Measurements from ENCODE around the gene C2CD2.

DNA sequence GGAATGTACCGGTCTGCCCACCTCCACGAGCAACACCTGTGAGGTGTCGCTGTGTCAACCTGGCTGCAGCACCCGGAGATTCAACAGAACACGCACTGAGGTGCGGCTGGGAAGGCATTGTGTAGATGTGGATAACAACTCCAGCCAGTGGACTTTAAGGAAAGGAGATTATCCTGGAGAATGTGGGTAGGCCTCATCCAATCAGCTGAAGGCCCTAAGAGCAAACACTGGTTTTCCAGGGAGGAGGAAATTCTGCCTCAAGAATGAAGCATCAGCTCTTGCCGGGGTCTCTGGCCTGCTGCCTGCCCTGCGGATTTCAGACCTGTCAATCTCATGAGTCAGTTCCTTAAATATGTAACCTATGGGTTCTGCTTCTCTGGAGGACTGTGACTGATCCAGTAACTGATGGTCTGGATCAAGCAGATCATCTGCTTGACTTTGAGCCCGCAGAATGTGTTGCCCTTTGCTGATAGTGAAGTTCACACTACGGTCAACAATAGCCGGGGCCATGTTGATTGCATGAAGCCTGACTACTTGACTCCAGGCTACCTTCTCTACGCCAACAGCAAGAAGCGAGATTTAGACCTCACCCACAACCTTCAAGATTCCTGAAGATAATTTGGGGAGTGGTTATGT, 58.8 kb downstream of the C2CD2 start:
- TF ChIP-seq, protein P1, sequence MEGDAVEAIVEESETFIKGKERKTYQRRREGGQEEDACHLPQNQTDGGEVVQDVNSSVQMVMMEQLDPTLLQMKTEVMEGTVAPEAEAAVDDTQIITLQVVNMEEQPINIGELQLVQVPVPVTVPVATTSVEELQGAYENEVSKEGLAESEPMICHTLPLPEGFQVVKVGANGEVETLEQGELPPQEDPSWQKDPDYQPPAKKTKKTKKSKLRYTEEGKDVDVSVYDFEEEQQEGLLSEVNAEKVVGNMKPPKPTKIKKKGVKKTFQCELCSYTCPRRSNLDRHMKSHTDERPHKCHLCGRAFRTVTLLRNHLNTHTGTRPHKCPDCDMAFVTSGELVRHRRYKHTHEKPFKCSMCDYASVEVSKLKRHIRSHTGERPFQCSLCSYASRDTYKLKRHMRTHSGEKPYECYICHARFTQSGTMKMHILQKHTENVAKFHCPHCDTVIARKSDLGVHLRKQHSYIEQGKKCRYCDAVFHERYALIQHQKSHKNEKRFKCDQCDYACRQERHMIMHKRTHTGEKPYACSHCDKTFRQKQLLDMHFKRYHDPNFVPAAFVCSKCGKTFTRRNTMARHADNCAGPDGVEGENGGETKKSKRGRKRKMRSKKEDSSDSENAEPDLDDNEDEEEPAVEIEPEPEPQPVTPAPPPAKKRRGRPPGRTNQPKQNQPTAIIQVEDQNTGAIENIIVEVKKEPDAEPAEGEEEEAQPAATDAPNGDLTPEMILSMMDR (IDR thresholded peaks at IDR 0.05 in 4 of 5, conservative IDR thresholded peaks at IDR 0.05 in 1 of 5), result no peak
- no peak for TF ChIP-seq POLR2A (IDR thresholded peaks at IDR 0.05)

Data from gastrocnemius medialis (tissue), 4 donors.